Calu3 (cell line): ENCODE results near the gene BRD1. TPM values are rescaled to one million over a fixed set of nuclear protein-coding genes. Genes with fewer than 3 reads are reported as not detected.
"Not testable (repeated sequence)": the region's sequence is repeated elsewhere in the genome, so short reads cannot be mapped to it uniquely, and the experiment has no call there.

Source experiments
- BruUV-seq: library from RNA; stranded (reverse); fragments of 400-500 nt; replicated peaks from 2 replicates; lab custom pipeline; 2021; lab: Mats Ljungman, UMichigan
- CTCF ChIA-PET: fragments of 300-600 bp; sonication (Branson Sonifier 250); formaldehyde crosslinking; loops from one replicate; lab custom pipeline; 2022; ENCODE audit warnings: antibody characterized with exemption; lab: Charles Lee
- DNase-seq: peaks from one replicate; pipeline ENCODE4 v3.0.0; 2022
- H3K27ac Mint-ChIP-seq: one replicate; pipeline ENCODE4 v1.8.0; 2022; ENCODE audit warnings: mixed read lengths; ENCODE audit not compliant: unreplicated experiment
- H3K27me3 Mint-ChIP-seq: one replicate; pipeline ENCODE4 v1.8.0; 2022; ENCODE audit warnings: mixed read lengths; ENCODE audit not compliant: unreplicated experiment
- H3K36me3 Mint-ChIP-seq: one replicate; pipeline ENCODE4 v1.8.0; 2022; ENCODE audit warnings: mild to moderate bottlenecking, moderate library complexity, mixed read lengths; ENCODE audit not compliant: insufficient read depth, unreplicated experiment
- H3K4me1 Mint-ChIP-seq: one replicate; pipeline ENCODE4 v1.8.0; 2022; ENCODE audit warnings: mild to moderate bottlenecking, low read depth, mixed read lengths; ENCODE audit not compliant: unreplicated experiment
- H3K4me3 Mint-ChIP-seq: one replicate; pipeline ENCODE4 v1.8.0; 2022; ENCODE audit warnings: mild to moderate bottlenecking, low read depth, moderate library complexity, mixed read lengths; ENCODE audit not compliant: unreplicated experiment
- H3K9me3 Mint-ChIP-seq: one replicate; pipeline ENCODE4 v1.8.0; 2022; ENCODE audit warnings: low read depth, mixed read lengths; ENCODE audit not compliant: unreplicated experiment
- intact Hi-C: fragments of 100-400 bp; cut with micrococcal nuclease; formaldehyde crosslinking; loops from one replicate; pipeline ENCODE4 v1.10.0; 2022; ENCODE audit not compliant: unreplicated experiment
- total RNA-seq: library from RNA; stranded (reverse); gene quantifications from 2 replicates; pipeline ENCODE4 v1.2.3, GENCODE V29; 2022
- TF ChIP-seq, protein P1 (sequence below): fragments of 200-600 bp; IDR thresholded peaks from one replicate; pipeline ENCODE4 v1.8.0; 2022; ENCODE audit warnings: antibody characterized with exemption; ENCODE audit not compliant: unreplicated experiment

BRD1 gene
- total RNA-seq, 1 experiment from 2014 or later = 41.4 TPM

DNA sequence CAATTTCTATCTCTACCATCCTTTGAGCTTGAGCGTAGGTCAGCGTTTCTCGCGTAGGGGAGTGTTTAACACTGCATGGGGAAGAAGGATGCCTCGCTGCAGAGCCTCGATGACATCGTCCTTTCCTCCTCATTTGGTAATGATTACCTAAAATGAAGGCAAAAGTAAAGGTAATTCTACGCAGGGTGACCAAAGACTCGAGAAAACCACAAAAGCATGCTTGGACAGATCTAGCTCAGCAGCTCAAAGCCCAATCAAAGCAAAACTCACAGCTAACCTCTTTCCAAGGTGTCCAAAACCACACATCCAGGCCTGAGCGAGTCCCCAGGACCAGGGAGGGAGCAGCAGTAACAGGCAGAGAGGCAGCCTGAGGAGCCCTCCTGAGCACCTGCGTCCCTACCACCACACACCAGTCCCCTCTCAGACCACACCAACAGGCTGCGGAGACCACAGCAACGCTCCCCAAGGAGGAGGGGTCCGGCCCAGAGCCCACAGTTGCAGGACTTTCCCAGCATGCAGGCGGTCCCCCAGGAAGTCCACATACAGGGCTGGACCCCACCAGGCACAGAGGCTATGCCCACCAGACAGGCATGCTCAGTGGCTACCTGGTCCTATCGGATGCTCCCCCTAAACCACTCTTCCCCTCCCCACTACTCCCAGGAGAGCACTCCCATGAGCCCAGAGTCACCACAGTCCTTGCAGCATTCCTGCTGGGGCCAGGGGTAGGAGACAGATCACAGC is 3.3 kb downstream of the BRD1 start:
- Mint-ChIP-seq H3K36me3 (peaks cover 73% of the 10 kb centered on the region), H3K4me1 (peaks cover 13% of the 10 kb centered on the region), H3K27me3 (no peaks in the 10 kb centered on the region), H3K27ac (peak overlapping the region; percentile 28), H3K4me3 (peak overlapping the region; percentile 23), H3K9me3 (peaks cover under 1% of the 10 kb centered on the region)
- no TSS peak for BruUV-seq
- no peak for DNase-seq
- TF ChIP-seq, protein P1, sequence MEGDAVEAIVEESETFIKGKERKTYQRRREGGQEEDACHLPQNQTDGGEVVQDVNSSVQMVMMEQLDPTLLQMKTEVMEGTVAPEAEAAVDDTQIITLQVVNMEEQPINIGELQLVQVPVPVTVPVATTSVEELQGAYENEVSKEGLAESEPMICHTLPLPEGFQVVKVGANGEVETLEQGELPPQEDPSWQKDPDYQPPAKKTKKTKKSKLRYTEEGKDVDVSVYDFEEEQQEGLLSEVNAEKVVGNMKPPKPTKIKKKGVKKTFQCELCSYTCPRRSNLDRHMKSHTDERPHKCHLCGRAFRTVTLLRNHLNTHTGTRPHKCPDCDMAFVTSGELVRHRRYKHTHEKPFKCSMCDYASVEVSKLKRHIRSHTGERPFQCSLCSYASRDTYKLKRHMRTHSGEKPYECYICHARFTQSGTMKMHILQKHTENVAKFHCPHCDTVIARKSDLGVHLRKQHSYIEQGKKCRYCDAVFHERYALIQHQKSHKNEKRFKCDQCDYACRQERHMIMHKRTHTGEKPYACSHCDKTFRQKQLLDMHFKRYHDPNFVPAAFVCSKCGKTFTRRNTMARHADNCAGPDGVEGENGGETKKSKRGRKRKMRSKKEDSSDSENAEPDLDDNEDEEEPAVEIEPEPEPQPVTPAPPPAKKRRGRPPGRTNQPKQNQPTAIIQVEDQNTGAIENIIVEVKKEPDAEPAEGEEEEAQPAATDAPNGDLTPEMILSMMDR = no peak
- CTCF ChIA-PET = no interaction called here
- intact Hi-C loops = no loop called here

DNA sequence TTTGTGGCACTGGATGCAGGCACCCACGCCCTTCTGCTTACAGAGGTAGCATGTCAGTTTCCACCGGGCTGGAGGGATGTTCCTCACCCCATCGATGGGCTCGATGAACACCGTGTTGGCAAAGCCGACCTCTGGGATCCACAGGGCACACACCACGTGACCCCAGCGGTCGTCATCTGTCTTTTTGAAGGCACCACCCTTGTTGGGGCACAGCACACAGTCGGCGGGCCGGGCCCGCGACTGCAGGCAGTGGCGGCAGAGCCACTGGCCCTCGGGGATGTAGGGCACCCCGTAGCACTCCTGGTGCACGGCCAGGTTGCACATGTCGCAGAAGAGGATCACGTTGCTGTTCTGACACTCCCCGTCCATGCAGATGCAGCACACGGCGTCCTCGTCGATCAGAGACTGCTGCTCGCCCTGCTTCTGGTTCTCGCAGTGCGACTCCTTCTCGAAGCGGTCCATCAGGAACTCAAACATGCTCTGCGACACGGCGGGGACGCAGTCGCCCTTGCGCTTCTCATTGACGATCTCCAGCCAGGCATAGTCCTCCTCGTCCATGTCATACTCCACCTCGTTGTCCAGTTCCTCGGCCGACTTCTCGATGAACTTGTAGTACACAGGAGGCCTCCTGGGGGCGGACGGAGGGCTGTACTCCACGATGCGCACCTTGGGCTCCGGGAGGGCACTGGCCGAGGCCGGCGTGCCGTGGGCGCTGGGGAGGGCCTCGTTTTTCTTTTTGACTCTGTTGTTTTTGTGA is 4.2 kb downstream of the BRD1 start:
- BruUV-seq = TSS peak; percentile 5
- intact Hi-C loops = no loop called here
- Mint-ChIP-seq H3K27ac (peak overlapping the region; percentile 28), H3K27me3 (no peaks in the 10 kb centered on the region), H3K9me3 (no peaks in the 10 kb centered on the region), H3K4me1 (peaks cover 13% of the 10 kb centered on the region), H3K36me3 (peaks cover 78% of the 10 kb centered on the region), H3K4me3 (peak overlapping the region; percentile 23)
- TF ChIP-seq, protein P1 = no peak
- CTCF ChIA-PET = no interaction called here
- no peak for DNase-seq

DNA sequence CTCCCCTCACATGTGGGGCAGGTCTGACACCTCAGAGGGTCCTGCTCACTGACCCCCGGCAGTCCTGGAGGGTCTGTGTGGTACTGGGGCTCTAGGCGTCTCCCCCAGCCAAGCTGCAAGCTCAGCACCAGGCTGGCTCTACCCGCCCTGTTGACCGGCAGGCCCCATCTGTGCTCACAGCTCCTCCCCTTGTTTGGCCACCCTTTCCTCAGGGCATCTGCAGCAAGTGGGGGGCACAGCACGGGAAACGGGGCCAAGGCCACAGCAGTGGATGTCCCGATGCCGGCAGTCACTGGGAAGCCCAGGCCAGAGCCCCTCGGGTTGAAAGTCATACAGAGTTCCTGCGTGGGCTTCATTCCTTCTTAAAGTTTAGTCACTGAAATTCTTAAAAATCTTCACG is 5.9 kb downstream of the BRD1 start:
- not testable (repeated sequence) for H3K27ac Mint-ChIP-seq

DNA sequence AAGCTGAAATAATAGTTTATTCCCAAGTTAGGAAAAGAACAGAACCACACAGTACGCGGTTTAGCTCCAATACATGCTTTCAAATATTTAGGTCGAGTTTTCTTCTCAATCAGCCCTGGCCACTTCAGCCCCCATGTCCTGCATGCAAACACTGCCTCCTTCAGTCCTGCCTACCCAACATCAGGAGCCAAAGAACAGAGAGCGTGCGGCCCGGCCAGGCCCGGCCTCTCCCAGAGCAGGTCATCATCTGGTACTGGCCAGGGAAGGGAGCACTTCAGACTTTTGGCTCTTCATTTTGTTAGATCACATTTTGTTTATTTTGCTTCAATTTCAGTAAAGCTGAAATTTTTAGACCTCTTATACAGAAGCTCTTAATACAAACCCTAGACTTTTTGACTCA is 6.7 kb downstream of the BRD1 start:
- no TSS peak for BruUV-seq
- no peak overlapping the region for H3K27ac Mint-ChIP-seq
- H3K36me3 Mint-ChIP-seq = peaks cover 75% of the 10 kb centered on the region

More for the DNA sequence above, 5.9 kb downstream of the BRD1 start:
- DNase-seq, H3K4me3 Mint-ChIP-seq, intact Hi-C loops, BruUV-seq, H3K9me3 Mint-ChIP-seq, H3K27me3 Mint-ChIP-seq, CTCF ChIA-PET: not testable (repeated sequence)
- H3K4me1 Mint-ChIP-seq = peaks cover 22% of the 10 kb centered on the region
- H3K36me3 Mint-ChIP-seq = peaks cover 80% of the 10 kb centered on the region

More for the DNA sequence above, 6.7 kb downstream of the BRD1 start:
- Mint-ChIP-seq H3K4me3 (no peak overlapping the region), H3K27me3 (no peaks in the 10 kb centered on the region), H3K9me3 (no peaks in the 10 kb centered on the region), H3K4me1 (peaks cover 28% of the 10 kb centered on the region)
- intact Hi-C loops = no loop called here
- TF ChIP-seq, protein P1 = no peak
- no peak for DNase-seq
- CTCF ChIA-PET = interaction anchor here (0.8 kb wide), 1 partner anchor 54 kb away, joined by 3 read pairs; no protein-coding TSS in a partner anchor
